Small intestine (tissue), 7 donors: ENCODE data around the gene PPM1J. TPM values are rescaled to one million over a fixed set of nuclear protein-coding genes. Genes with fewer than 3 reads are reported as not detected.
A peak's percentile ranks its signal among the peaks of the same experiment; 100 is the strongest.

Experiments
- DNase-seq, 2 donors: peaks; one replicate each; pipeline versions ENCODE4 v3.0.0 to v3.0.0-alpha.2; 2013
- FAIRE-seq: peaks from 2 replicates; lab custom pipeline; 2012; peaks lifted over from hg19 to GRCh38; lab: Jason Lieb, UNC
- H3K27ac ChIP-seq, 3 donors: one replicate each; pipeline ENCODE4 v1.5.1; 2013; ENCODE audit warnings: low read length in 2 of 3, mild to moderate bottlenecking in 2 of 3, control low read depth in 1 of 3, inconsistent platforms in 1 of 3, low read depth in 1 of 3, moderate library complexity in 1 of 3
- H3K27me3 ChIP-seq, 3 donors: one replicate each; pipeline ENCODE4 v1.6.1; 2013; ENCODE audit warnings: low read length in 3 of 3, inconsistent platforms in 1 of 3; ENCODE audit not compliant: control insufficient read depth in 3 of 3, insufficient read depth in 3 of 3
- H3K36me3 ChIP-seq, 3 donors: one replicate each; pipeline ENCODE4 v1.6.1; 2013; ENCODE audit warnings: low read length in 3 of 3, inconsistent platforms in 1 of 3, low read depth in 1 of 3, mild to moderate bottlenecking in 1 of 3, moderate library complexity in 1 of 3; ENCODE audit not compliant: control insufficient read depth in 3 of 3, insufficient read depth in 2 of 3
- H3K4me1 ChIP-seq, 3 donors: one replicate each; pipeline ENCODE4 v1.6.1; 2013; ENCODE audit warnings: low read length in 2 of 3, inconsistent platforms in 1 of 3, low read depth in 1 of 3, mild to moderate bottlenecking in 1 of 3, moderate library complexity in 1 of 3; ENCODE audit not compliant: control insufficient read depth in 3 of 3, insufficient read depth in 2 of 3
- H3K4me3 ChIP-seq, 3 donors: one replicate each; pipeline ENCODE4 v1.5.1; 2013; ENCODE audit warnings: low read length in 3 of 3, control low read depth in 1 of 3, inconsistent platforms in 1 of 3, low read depth in 1 of 3, mild to moderate bottlenecking in 1 of 3, moderate library complexity in 1 of 3
- H3K9me3 ChIP-seq, 2 donors: one replicate each; pipeline ENCODE4 v1.6.1; 2013; ENCODE audit warnings: low read depth in 1 of 2, low read length in 1 of 2; ENCODE audit not compliant: control insufficient read depth in 2 of 2, insufficient read depth in 1 of 2
- WGBS, 3 donors: extraction: QIAGEN DNeasy Blood & Tissue Kit; methylation state at CpG; one replicate each; pipeline ENCODE4 v1.1.7; 2013; 5-methylcytosine and 5-hydroxymethylcytosine counted together
- polyA plus RNA-seq, 4 donors: library from polyadenylated mRNA; stranded (reverse) in 3 of 4; unstranded in 1 of 4; fragments of 200-250 nt in 3 of 4; fragments of 120-200 nt in 1 of 4; gene quantifications; one replicate each; pipeline versions ENCODE4 v1.2.1 to v1.2.3, GENCODE V29; 2013
- donor health status: healthy with polysubstance abuse.
- donor health status: control.
- donor health status: control.
- donor health status: Bipolar disorder and iron deficiency.
- donor health status: healthy.

PPM1J gene
- polyA plus RNA-seq, 4 donors = 0.35 to 1.00 TPM; not detected in 2

DNA sequence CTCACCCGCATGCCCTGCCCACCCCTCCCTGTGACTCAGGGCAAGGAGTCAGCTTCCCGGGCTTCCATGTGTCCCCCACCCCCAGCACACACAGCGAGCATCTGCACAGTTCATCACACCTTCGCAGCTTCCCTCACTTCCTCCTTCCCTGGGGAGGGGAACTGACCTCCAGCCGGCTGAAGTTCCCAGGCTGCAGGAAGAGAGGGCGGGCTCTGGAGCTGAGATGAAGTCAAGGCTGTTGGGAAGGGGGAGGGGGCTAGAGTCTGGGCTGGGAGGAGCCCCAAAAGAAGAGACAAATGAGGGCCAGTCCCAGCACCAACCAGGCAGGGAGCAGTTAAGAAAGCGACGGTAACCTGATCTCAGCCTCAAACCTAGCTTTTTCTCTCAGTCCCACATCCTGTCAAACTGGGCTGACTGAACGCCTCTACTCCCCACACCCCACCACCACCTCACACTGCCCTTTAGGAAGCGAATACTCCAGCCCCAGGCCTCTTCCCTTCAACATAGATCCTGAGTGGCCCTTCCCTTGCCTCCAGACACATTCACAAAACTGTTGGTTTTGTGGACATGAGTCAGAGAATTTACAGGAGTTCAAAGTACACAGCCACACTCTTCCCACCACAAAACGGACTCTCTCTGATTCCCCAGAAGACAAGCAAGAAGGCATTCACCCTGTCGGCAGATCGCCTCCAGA is 10.1 kb downstream of the PPM1J start:
- H3K27ac ChIP-seq = peak overlapping the region; percentile 94 to 96 (median 95)
- DNase-seq = peak; percentile 91
- 1 to 5% (median 3%) methylated on average over 11 to 13 of the region's 13 CpGs for WGBS, 3 donors
- H3K27me3 ChIP-seq = no peaks in the 10 kb centered on the region
- no peak for FAIRE-seq
- H3K4me3 ChIP-seq = peak overlapping the region; percentile 8 to 94 (median 89)
- H3K36me3 ChIP-seq = peaks cover 6 to 39% (median 10%) of the 10 kb centered on the region in 3 donors
- H3K9me3 ChIP-seq = no peaks in the 10 kb centered on the region
- H3K4me1 ChIP-seq = peaks cover 13 to 61% (median 26%) of the 10 kb centered on the region in 3 donors

DNA sequence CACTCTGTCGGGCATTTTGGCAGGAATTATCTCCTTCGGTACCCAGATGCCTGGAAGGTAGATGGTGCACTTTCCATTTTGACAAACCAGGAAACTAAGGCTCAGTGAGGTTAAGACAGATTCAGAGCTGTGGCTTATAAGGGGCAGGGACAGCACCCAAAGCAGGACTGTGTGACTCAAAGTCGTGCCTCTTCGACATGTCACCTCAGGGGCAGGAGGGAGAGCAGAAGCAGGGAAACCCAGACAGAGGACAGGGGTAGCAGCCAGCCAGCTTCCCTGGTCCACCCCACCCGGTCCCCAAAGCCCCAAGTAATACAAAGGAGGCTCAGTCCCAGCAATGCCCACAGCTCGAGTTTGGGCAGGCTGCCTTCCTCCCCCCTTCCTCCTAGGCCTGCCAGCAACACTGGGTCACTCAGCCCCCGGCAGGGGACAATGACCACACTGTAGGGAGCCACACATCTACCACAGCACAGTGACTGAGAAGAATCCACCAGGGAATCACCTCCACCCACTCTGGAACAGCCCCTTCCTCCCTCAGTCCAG is 10.7 kb downstream of the PPM1J start:
- H3K9me3 ChIP-seq = no peaks in the 10 kb centered on the region
- H3K4me3 ChIP-seq = peak overlapping the region; percentile 8 to 94 (median 89)
- peaks cover 6 to 45% (median 10%) of the 10 kb centered on the region in 3 donors for H3K36me3 ChIP-seq
- no peaks in the 10 kb centered on the region for H3K27me3 ChIP-seq
- H3K27ac ChIP-seq = peak overlapping the region; percentile 94 to 96 (median 95)
- DNase-seq (no peak), FAIRE-seq (no peak)
- 25 to 34% (median 27%) methylated on average over 6 to 7 of the region's 7 CpGs for WGBS, 3 donors
- H3K4me1 ChIP-seq = peaks cover 15 to 67% (median 26%) of the 10 kb centered on the region in 3 donors

DNA sequence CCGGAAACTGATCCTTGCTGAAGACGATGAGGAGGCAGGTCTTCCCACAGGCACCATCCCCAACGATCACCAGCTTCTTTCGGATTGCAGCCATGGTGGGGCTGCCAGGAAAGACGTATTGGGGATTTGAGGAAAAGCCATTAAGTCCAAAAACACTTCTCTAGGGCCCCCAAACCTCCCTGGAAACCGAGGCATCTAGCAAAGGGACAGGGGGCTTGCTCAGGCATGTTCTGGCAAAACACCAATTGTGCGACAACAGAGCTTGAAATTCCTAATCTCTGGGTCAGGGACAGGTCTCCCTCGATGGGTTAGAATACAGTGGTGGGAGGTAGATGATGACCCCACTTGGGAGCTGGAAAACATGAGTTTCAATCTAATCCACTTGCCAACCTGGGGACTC is 11.4 kb downstream of the PPM1J start:
- DNase-seq = no peak
- Histone ChIP-seq H3K4me1 (peaks cover 16 to 72% (median 27%) of the 10 kb centered on the region in 3 donors), H3K36me3 (peaks cover 7 to 50% (median 10%) of the 10 kb centered on the region in 3 donors), H3K4me3 (no peak overlapping the region), H3K27me3 (no peaks in the 10 kb centered on the region), H3K9me3 (no peaks in the 10 kb centered on the region), H3K27ac (peak overlapping the region in 1 of 3 donors; percentile 94)
- no peak for FAIRE-seq
- 81 to 86% (median 83%) methylated on average over 8 of the region's 8 CpGs for WGBS, 3 donors

DNA sequence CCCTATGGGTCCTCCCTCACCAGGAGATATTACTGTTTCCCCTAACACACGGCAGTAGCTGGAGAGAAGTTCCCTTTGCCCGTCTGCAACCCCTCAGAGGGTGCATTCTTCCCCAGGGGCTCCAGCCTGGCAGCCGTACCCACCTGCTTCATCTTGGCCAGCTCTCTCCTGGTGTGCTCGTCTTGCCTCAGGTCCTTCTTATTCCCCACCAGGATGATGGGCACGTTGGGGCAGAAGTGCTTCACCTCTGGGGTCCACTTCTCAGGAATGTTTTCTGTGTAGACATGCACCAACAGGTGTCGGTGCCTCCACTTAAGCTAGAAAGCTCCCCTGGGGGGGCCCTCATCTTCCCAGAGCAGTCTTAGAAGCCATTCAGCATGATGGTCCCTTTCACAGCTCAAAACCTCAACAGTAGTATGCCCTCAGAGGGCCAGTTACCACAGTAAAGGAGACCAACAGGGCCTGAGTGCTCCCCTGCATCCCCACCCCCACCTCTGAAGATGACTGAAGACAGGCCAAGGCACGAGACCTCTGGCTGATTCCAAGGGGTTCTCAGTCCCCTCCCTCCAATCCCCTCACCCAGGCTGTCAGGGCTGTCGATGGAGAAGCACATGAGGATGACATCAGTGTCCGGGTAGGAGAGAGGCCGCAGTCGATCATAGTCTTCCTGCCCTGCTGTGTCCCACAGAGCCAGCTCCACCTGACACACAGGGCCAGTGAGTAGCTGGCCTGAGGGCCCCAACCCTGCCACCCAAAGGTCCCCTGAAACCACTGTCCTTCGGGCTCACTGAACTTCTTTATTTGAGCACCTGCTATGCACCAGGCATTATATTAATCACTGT is 12.5 kb downstream of the PPM1J start:
- DNase-seq (no peak), FAIRE-seq (no peak)
- Histone ChIP-seq H3K36me3 (peaks cover 10 to 61% (median 10%) of the 10 kb centered on the region in 3 donors), H3K4me1 (peaks cover 16 to 82% (median 28%) of the 10 kb centered on the region in 3 donors), H3K4me3 (no peak overlapping the region), H3K27me3 (no peaks in the 10 kb centered on the region), H3K27ac (peak overlapping the region; percentile 28 to 93 (median 88)), H3K9me3 (no peaks in the 10 kb centered on the region)
- 76 to 83% (median 82%) methylated on average over 12 of the region's 12 CpGs for WGBS, 3 donors

DNA sequence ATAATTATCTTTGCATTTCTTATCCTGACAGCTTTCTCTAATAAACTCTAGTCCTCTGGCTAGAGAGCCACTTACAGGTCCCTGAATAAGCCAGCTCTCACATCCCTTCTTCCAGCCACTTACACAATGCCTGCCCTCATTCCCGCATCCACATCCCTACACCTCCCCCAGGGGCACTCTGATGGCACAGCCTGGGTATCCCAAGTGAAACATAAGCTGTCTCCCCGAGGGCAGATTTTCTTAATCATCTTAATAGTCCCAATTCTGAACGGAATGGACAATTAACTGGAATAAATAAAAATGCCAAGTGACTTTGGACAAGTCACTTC is 13.1 kb downstream of the PPM1J start:
- DNase-seq = no peak
- peaks cover 10 to 64% (median 10%) of the 10 kb centered on the region in 3 donors for H3K36me3 ChIP-seq
- H3K27ac ChIP-seq = peak overlapping the region; percentile 69 to 93 (median 88)
- 57 to 65% (median 65%) methylated on average over 3 of the region's 3 CpGs for WGBS, 3 donors
- H3K27me3 ChIP-seq = no peaks in the 10 kb centered on the region
- H3K4me1 ChIP-seq = peaks cover 16 to 84% (median 28%) of the 10 kb centered on the region in 3 donors
- H3K9me3 ChIP-seq = no peaks in the 10 kb centered on the region
- FAIRE-seq = no peak
- no peak overlapping the region for H3K4me3 ChIP-seq

DNA sequence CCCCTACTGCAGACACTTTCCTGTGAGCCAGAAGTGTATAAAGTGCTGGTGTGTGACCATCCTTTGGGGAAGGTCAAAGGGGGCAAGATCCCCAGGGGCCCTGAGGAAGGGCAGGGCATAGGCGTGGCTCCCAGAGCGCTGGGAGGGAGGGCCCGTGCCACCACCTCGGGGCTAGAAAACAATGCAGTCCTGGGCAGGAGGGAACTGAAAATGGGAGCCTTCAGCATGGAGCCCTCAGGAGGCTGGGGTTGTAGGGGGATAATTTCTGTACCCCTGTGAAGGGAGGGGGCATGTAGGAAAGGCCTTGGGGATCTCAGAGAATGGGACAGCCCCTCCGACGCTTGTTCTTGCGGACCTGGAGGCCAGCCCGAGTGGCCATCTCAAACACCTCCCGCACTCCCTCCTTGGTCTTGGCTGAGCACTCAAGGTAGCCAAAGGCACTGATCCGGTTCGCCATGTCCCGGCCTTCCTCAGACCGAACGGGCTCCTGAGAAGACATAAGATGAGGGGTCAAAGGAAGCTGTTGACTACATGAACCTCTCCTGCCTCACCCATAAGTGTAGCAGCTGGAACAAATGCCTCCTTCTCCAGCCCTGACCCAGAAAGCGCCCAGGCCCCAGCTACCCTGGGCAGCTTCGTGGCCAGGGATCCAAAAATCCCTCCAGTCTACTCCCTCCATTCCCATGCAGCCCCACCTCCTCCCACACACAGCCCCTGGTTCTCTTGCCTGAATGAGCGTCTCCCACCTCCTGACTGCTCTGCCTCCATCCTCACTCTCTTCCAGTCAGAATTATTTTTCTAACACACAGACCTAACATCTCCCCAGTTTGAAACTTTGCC is 13.7 kb downstream of the PPM1J start:
- WGBS, 3 donors = 68 to 84% (median 79%) methylated on average over 14 to 17 of the region's 17 CpGs
- FAIRE-seq (no peak), DNase-seq (no peak)
- H3K9me3 ChIP-seq = no peaks in the 10 kb centered on the region
- no peak overlapping the region for H3K4me3 ChIP-seq
- peaks cover 16 to 88% (median 28%) of the 10 kb centered on the region in 3 donors for H3K4me1 ChIP-seq
- H3K36me3 ChIP-seq = peaks cover 10 to 70% (median 10%) of the 10 kb centered on the region in 3 donors
- no peaks in the 10 kb centered on the region for H3K27me3 ChIP-seq
- H3K27ac ChIP-seq = peak overlapping the region; percentile 69 to 93 (median 88)

DNA sequence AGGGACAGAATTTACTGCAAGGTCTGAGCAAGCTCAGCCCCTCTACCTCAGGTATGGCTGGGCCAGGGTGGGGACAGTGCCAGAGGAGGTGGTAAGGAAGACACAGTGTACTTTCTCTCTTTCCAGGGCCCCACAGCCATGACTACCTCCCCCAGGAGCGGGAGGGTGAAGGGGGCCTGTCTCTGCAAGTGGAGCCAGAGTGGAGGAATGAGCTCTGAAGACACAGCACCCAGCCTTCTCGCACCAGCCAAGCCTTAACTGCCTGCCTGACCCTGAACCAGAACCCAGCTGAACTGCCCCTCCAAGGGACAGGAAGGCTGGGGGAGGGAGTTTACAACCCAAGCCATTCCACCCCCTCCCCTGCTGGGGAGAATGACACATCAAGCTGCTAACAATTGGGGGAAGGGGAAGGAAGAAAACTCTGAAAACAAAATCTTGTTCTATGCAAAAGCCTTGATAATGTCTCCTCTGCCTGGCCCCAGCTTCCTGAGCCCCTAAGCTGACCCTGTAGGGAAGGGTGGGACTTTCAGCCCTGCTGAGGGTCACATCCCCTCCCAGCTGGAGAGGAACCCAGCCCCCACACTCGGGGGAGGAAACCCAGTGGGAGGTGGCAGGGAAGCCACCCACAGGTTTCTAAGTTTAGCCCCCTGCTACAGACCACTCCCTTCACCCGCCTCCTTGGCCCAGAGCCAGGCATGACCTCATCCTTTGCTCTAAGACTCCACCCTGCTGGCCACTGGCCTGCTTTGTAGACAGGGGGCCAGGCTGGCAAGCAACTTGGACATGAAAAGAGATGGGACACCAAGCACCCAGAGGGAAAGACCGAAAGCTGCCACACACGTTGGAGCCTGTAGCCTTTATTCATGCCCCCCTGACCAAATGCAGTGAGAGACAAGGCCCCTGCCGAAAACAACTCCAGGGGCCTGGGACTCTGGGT is 14.6 kb downstream of the PPM1J start:
- peaks cover 16 to 84% (median 24%) of the 10 kb centered on the region in 3 donors for H3K4me1 ChIP-seq
- DNase-seq = peak; percentile 89 to 96
- 33 to 43% (median 36%) methylated on average over 7 of the region's 7 CpGs for WGBS, 3 donors
- peak overlapping the region; percentile 69 to 93 (median 88) for H3K27ac ChIP-seq
- no peaks in the 10 kb centered on the region for H3K27me3 ChIP-seq
- no peak for FAIRE-seq
- H3K36me3 ChIP-seq = peaks cover 10 to 79% (median 14%) of the 10 kb centered on the region in 3 donors
- H3K9me3 ChIP-seq = no peaks in the 10 kb centered on the region
- no peak overlapping the region for H3K4me3 ChIP-seq
